SK-N-SH (cell line): ENCODE results near the gene GPR157. TPM values are rescaled to one million over a fixed set of nuclear protein-coding genes. Genes with fewer than 3 reads are reported as not detected.

ENCODE experiments used
- CTCF ChIA-PET: fragments of 300-600, 350-600 bp; formaldehyde crosslinking; extraction: SDS; loops from one replicate; lab custom pipeline; 2021; lab: Yijun Ruan, JAX
- POLR2A ChIA-PET: fragments of 350-600 bp; sonication (Branson Sonifier 250); formaldehyde crosslinking; extraction: SDS; loops from one replicate; lab custom pipeline; 2020; ENCODE audit warnings: antibody characterized with exemption, inconsistent platforms; lab: Yijun Ruan, JAX
- DNase-seq: peaks from one replicate; pipeline ENCODE4 v3.0.0; 2012
- H2AFZ ChIP-seq: fragments of 200-600 bp; sonication (generic); 2 replicates; pipeline ENCODE4 v1.8.1; 2016; ENCODE audit warnings: antibody characterized with exemption, mild to moderate bottlenecking, low read depth
- H3F3A ChIP-seq: fragments of 200-600 bp; sonication (generic); replicated peaks from 2 replicates; pipeline ENCODE3; 2016; ENCODE audit warnings: antibody characterized with exemption, mild to moderate bottlenecking; ENCODE audit not compliant: insufficient read depth
- H3K27ac ChIP-seq, 2 experiments: fragments of 200-500 bp in 1 of 2; fragments of 200-600 bp in 1 of 2; sonication (Bioruptor generic) in 1 of 2; sonication (generic), shearing (Covaris generic) in 1 of 2; 2 replicates each; pipeline versions ENCODE4 v1.5.1 to v1.6.1; 2014 to 2016; ENCODE audit warnings: low read depth in 2 of 2, inconsistent platforms in 1 of 2, low read length in 1 of 2, mild to moderate bottlenecking in 1 of 2, mixed read lengths in 1 of 2
- H3K27me3 ChIP-seq: fragments of 200-600 bp; sonication (generic), shearing (Covaris generic); 2 replicates; pipeline ENCODE4 v1.6.1; 2016; ENCODE audit warnings: mixed run types; ENCODE audit not compliant: insufficient read depth
- H3K36me3 ChIP-seq, 2 experiments: fragments of 200-500 bp in 1 of 2; fragments of 200-600 bp in 1 of 2; sonication (Bioruptor generic) in 1 of 2; sonication (generic) in 1 of 2; replicated peaks in 1 of 2; 2 replicates each; pipeline versions ENCODE3 to v1.5.1; 2014 to 2016; ENCODE audit warnings: low read length in 1 of 2, mild to moderate bottlenecking in 1 of 2; ENCODE audit not compliant: insufficient read depth in 2 of 2, control insufficient read depth in 1 of 2
- H3K4me1 ChIP-seq, 2 experiments: fragments of 200-500 bp in 1 of 2; fragments of 200-600 bp in 1 of 2; sonication (Bioruptor generic) in 1 of 2; sonication (generic), shearing (Covaris generic) in 1 of 2; 2 replicates each; pipeline versions ENCODE4 v1.5.1 to v1.6.1; 2014 to 2016; ENCODE audit warnings: low read depth in 1 of 2, low read length in 1 of 2, mixed run types in 1 of 2; ENCODE audit not compliant: insufficient read depth in 2 of 2, control insufficient read depth in 1 of 2
- H3K4me2 ChIP-seq: fragments of 200-600 bp; sonication (generic), shearing (Covaris generic); 2 replicates; pipeline ENCODE4 v1.6.1; 2017; ENCODE audit warnings: mixed run types
- H3K4me3 ChIP-seq, 2 experiments: fragments of 200-500 bp in 1 of 2; fragments of 200-600 bp in 1 of 2; sonication (Bioruptor generic) in 1 of 2; sonication (generic), shearing (Covaris generic) in 1 of 2; 2 replicates each; pipeline versions ENCODE4 v1.5.1 to v1.8.1; 2014 to 2016; ENCODE audit warnings: low read depth in 2 of 2, inconsistent platforms in 1 of 2, low read length in 1 of 2, mild to moderate bottlenecking in 1 of 2, mixed read lengths in 1 of 2, moderate library complexity in 1 of 2
- H3K79me2 ChIP-seq: fragments of 200-600 bp; sonication (generic); 2 replicates; pipeline ENCODE4 v1.8.1; 2017; ENCODE audit warnings: mild to moderate bottlenecking; ENCODE audit not compliant: insufficient read depth
- H3K9ac ChIP-seq: fragments of 200-600 bp; sonication (generic); 2 replicates; pipeline ENCODE4 v1.6.1; 2017; ENCODE audit warnings: mixed run types
- H3K9me2 ChIP-seq: fragments of 200-600 bp; sonication (generic); 2 replicates; pipeline ENCODE4 v1.6.1; 2017; ENCODE audit warnings: mixed run types
- H3K9me3 ChIP-seq: fragments of 200-600 bp; sonication (generic); 2 replicates; pipeline ENCODE4 v1.6.1; 2017; ENCODE audit warnings: mixed run types, mild to moderate bottlenecking, moderate library complexity
- H4K20me1 ChIP-seq: fragments of 200-600 bp; sonication (generic); 2 replicates; pipeline ENCODE4 v1.6.1; 2017; ENCODE audit warnings: mild to moderate bottlenecking, mixed run types; ENCODE audit not compliant: insufficient read depth
- CHD2 ChIP-seq: fragments of 150-350 bp; IDR thresholded peaks from 2 replicates; pipeline ENCODE4 v1.6.1; 2018; ENCODE audit warnings: low read length; ENCODE audit not compliant: partially characterized antibody
- EP300 ChIP-seq, 2 experiments: IDR thresholded peaks; 2 replicates each; pipeline versions ENCODE4 v1.4.0 to v1.6.1; 2012; ENCODE audit warnings: borderline replicate concordance in 1 of 2, low read depth in 1 of 2, low read length in 1 of 2
- EZH2phosphoT487 ChIP-seq: fragments of 200-600 bp; sonication (generic); IDR thresholded peaks from 2 replicates; pipeline ENCODE4 v1.6.1; 2017; ENCODE audit warnings: low read depth, mixed run types, mild to moderate bottlenecking, antibody characterized with exemption, moderate library complexity, borderline replicate concordance
- GABPA ChIP-seq: IDR thresholded peaks from 2 replicates; pipeline ENCODE4 v1.4.0; 2012; ENCODE audit warnings: low read depth, mild to moderate bottlenecking
- GATA2 ChIP-seq: sonication (generic); formaldehyde crosslinking; IDR thresholded peaks from 2 replicates; pipeline ENCODE4 v1.5.0; 2020; ENCODE audit warnings: mild to moderate bottlenecking, missing genetic modification reagents
- JUND ChIP-seq: IDR thresholded peaks from 2 replicates; pipeline ENCODE4 v1.4.0; 2012
- NFIC ChIP-seq: IDR thresholded peaks from 2 replicates; pipeline ENCODE4 v1.4.0; 2012; ENCODE audit warnings: borderline replicate concordance
- NRF1 ChIP-seq: IDR thresholded peaks from 2 replicates; pipeline ENCODE4 v1.6.1; 2012; ENCODE audit warnings: low read depth, mild to moderate bottlenecking, low read length
- RAD21 ChIP-seq: IDR thresholded peaks from 2 replicates; pipeline ENCODE4 v1.6.1; 2012; ENCODE audit warnings: mild to moderate bottlenecking, low read length
- RFX5 ChIP-seq: IDR thresholded peaks from 2 replicates; pipeline ENCODE4 v1.6.1; 2012; ENCODE audit warnings: mild to moderate bottlenecking, improper control_type of control experiment, low read length
- SIN3A ChIP-seq: IDR thresholded peaks from 2 replicates; pipeline ENCODE4 v1.6.1; 2012; ENCODE audit warnings: low read depth, mild to moderate bottlenecking, low read length, moderate library complexity, borderline replicate concordance
- SMC3 ChIP-seq: IDR thresholded peaks from 2 replicates; pipeline ENCODE4 v1.6.1; 2012; ENCODE audit warnings: low read depth, low read length, improper control_type of control experiment
- TAF1 ChIP-seq: IDR thresholded peaks from 2 replicates; pipeline ENCODE4 v1.6.1; 2012; ENCODE audit warnings: low read depth, mild to moderate bottlenecking, low read length, moderate library complexity, borderline replicate concordance
- USF2 ChIP-seq: fragments of 150-350 bp; IDR thresholded peaks from 2 replicates; pipeline ENCODE4 v1.6.1; 2017; ENCODE audit warnings: antibody characterized with exemption, low read length, low read depth, borderline replicate concordance
- ZBTB33 ChIP-seq: IDR thresholded peaks from 2 replicates; pipeline ENCODE4 v1.4.0; 2012; ENCODE audit warnings: low read depth, borderline replicate concordance
- WGBS: methylation state at CpG from one replicate; pipeline ENCODE4 v1.1.6; 2017; ENCODE audit warnings: low lambda C conversion rate; 5-methylcytosine and 5-hydroxymethylcytosine counted together
- polyA plus RNA-seq, 3 experiments: library from polyadenylated mRNA; depleted of rRNA; stranded (reverse); fragments of >200 nt; gene quantifications; 2 replicates each; pipeline ENCODE4 v1.2.3, GENCODE V29; 2012
- TF ChIP-seq, protein P1 (sequence below): IDR thresholded peaks from 2 replicates; pipeline ENCODE4 v1.4.0; 2012; ENCODE audit warnings: low read depth, borderline replicate concordance
- TF ChIP-seq, protein P2 (sequence below): IDR thresholded peaks from 2 replicates; pipeline ENCODE4 v1.4.0; 2012; ENCODE audit warnings: low read depth
- TF ChIP-seq, protein P3 (sequence below): IDR thresholded peaks from 2 replicates; pipeline ENCODE4 v1.6.1; 2012; ENCODE audit warnings: mild to moderate bottlenecking, low read depth, low read length, moderate library complexity

The GPR157 gene
- polyA plus RNA-seq, 1 of the 3 experiments (the other 2 are of a cell fraction), result 1.8 TPM

DNA sequence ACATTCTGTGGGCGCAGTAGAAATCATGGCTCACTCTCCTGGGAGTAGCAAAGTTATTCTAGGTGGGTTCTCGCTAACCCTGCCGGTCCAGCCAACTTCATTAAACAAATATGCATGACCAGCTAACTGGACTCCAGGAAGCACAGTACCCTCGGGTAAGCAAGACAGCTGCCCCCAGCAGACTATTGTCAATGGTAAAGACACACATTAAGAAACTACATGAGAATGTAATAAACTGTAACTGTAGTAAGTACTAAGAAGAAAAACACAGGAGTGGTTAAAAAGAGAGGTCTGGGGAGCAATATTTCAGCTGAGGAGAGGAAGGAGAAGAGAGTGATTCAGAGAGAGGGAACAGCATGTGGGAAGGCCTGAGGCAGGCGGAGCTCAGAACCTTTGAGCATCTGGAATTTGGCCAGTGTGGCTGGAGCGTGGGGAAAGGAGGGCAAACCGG, 66.9 kb downstream of the GPR157 start:
- 78% methylated on average over 7 of the region's 7 CpGs for WGBS
- Histone ChIP-seq H3K4me1 (no peaks in the 10 kb centered on the region), H3K4me3 (no peak overlapping the region), H3K4me2 (no peak overlapping the region), H3K9me2 (no peaks in the 10 kb centered on the region), H3K36me3 (no peaks in the 10 kb centered on the region), H3F3A (no peaks in the 10 kb centered on the region), H3K27me3 (no peaks in the 10 kb centered on the region), H3K9me3 (no peaks in the 10 kb centered on the region), H4K20me1 (no peaks in the 10 kb centered on the region), H3K9ac (no peak overlapping the region), H2AFZ (no peak overlapping the region), H3K79me2 (no peaks in the 10 kb centered on the region), H3K27ac (no peak overlapping the region)
- no peak for DNase-seq
- TF ChIP-seq NFIC, result no peak
- no peak for TF ChIP-seq GABPA
- no peak for TF ChIP-seq EZH2phosphoT487
- TF ChIP-seq TAF1, result no peak
- no peak for TF ChIP-seq GATA2 (CRISPR knock-in tag)
- TF ChIP-seq CHD2, result no peak
- TF ChIP-seq SMC3, result no peak
- no peak for TF ChIP-seq SIN3A
- TF ChIP-seq, protein P1, sequence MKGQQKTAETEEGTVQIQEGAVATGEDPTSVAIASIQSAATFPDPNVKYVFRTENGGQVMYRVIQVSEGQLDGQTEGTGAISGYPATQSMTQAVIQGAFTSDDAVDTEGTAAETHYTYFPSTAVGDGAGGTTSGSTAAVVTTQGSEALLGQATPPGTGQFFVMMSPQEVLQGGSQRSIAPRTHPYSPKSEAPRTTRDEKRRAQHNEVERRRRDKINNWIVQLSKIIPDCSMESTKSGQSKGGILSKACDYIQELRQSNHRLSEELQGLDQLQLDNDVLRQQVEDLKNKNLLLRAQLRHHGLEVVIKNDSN, result no peak
- TF ChIP-seq RAD21, result no peak
- no peak for TF ChIP-seq NRF1
- TF ChIP-seq EP300 (IDR thresholded peaks at IDR 0.05; ENCODE audit: borderline replicate concordance in 1 of 2, low read depth in 1 of 2, low read length in 1 of 2), result no peak
- no peak for TF ChIP-seq ZBTB33
- TF ChIP-seq JUND, result no peak
- POLR2A ChIA-PET, result no interaction called here
- CTCF ChIA-PET, result no interaction called here

- no peaks in the 10 kb centered on the region for H3K9me2 ChIP-seq
- ChIA-PET CTCF (no interaction called here), POLR2A (no interaction called here)
- WGBS, result 82% methylated on average over 6 of the region's 6 CpGs
- no peak overlapping the region for H3K4me3 ChIP-seq
- H3K9me3 ChIP-seq, result no peaks in the 10 kb centered on the region
- H3K79me2 ChIP-seq, result no peaks in the 10 kb centered on the region
- H3F3A ChIP-seq, result no peaks in the 10 kb centered on the region
- H3K4me1 ChIP-seq, result no peaks in the 10 kb centered on the region
- no peak overlapping the region for H3K9ac ChIP-seq
- H3K27ac ChIP-seq, result no peak overlapping the region
- H3K27me3 ChIP-seq, result no peaks in the 10 kb centered on the region
- no peak overlapping the region for H2AFZ ChIP-seq
- no peak for DNase-seq
- H4K20me1 ChIP-seq, result no peaks in the 10 kb centered on the region
- H3K4me2 ChIP-seq, result no peak overlapping the region
- H3K36me3 ChIP-seq, result no peaks in the 10 kb centered on the region
- TF ChIP-seq USF2 (no peak), RFX5 (no peak), JUND (no peak), CHD2 (no peak), TAF1 (no peak)
- TF ChIP-seq, protein P2, sequence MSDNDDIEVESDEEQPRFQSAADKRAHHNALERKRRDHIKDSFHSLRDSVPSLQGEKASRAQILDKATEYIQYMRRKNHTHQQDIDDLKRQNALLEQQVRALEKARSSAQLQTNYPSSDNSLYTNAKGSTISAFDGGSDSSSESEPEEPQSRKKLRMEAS, result no peak
- TF ChIP-seq, protein P1, result no peak
- TF ChIP-seq, protein P3, sequence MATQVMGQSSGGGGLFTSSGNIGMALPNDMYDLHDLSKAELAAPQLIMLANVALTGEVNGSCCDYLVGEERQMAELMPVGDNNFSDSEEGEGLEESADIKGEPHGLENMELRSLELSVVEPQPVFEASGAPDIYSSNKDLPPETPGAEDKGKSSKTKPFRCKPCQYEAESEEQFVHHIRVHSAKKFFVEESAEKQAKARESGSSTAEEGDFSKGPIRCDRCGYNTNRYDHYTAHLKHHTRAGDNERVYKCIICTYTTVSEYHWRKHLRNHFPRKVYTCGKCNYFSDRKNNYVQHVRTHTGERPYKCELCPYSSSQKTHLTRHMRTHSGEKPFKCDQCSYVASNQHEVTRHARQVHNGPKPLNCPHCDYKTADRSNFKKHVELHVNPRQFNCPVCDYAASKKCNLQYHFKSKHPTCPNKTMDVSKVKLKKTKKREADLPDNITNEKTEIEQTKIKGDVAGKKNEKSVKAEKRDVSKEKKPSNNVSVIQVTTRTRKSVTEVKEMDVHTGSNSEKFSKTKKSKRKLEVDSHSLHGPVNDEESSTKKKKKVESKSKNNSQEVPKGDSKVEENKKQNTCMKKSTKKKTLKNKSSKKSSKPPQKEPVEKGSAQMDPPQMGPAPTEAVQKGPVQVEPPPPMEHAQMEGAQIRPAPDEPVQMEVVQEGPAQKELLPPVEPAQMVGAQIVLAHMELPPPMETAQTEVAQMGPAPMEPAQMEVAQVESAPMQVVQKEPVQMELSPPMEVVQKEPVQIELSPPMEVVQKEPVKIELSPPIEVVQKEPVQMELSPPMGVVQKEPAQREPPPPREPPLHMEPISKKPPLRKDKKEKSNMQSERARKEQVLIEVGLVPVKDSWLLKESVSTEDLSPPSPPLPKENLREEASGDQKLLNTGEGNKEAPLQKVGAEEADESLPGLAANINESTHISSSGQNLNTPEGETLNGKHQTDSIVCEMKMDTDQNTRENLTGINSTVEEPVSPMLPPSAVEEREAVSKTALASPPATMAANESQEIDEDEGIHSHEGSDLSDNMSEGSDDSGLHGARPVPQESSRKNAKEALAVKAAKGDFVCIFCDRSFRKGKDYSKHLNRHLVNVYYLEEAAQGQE, result no peak
Measured at GRCh38 chr1:9061252-9061960, 67.5 kb downstream of the GPR157 start.
